Measurements from ENCODE around the gene TSEN54. TPM values are rescaled to one million over a fixed set of nuclear protein-coding genes. Genes with fewer than 3 reads are reported as not detected.

The TSEN54 gene
- total RNA-seq, 1 experiment from 2014 or later: 78.7 TPM

DNA sequence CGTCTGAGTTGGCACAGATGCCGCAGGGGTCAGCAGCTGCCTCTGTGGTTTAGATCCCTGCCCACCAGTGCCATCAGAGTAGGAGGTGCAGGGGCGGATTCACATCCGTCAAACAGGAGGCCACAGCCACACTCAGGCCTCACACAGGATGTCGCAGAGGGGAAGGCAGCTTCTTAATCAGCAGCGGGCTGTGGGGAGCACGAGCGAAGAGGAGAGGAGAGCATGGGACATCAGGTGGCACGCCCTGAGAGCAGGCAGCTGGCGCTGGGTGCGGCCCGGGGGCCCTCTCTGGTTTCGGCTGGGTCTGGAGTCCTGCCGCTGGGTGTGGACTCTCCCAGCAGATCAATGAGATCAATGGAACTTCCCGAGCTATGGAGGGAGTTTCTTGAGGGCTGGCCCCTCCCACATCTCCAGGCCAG, 18.8 kb downstream of the TSEN54 start:
- ChIA-PET CTCF (interaction anchor here (1.6 kb wide), 1 partner anchor 66 kb away, joined by 4 read pairs; no protein-coding TSS in a partner anchor), POLR2A (interaction anchor here (0.8 kb wide), 1 partner anchor 13 kb away, joined by 6 read pairs; no protein-coding TSS in a partner anchor)
- DNase-seq (ENCODE audit: low read depth, low spot score): no peak
- no peak for ATAC-seq
- no peaks in the 10 kb centered on the region for H3K9me3 ChIP-seq (ENCODE audit: control insufficient read depth, insufficient read depth, low read depth, low read length)
- no peaks in the 10 kb centered on the region for H3K27me3 ChIP-seq (ENCODE audit: control insufficient read depth, insufficient read depth, low read length)
- TF ChIP-seq, protein P1, sequence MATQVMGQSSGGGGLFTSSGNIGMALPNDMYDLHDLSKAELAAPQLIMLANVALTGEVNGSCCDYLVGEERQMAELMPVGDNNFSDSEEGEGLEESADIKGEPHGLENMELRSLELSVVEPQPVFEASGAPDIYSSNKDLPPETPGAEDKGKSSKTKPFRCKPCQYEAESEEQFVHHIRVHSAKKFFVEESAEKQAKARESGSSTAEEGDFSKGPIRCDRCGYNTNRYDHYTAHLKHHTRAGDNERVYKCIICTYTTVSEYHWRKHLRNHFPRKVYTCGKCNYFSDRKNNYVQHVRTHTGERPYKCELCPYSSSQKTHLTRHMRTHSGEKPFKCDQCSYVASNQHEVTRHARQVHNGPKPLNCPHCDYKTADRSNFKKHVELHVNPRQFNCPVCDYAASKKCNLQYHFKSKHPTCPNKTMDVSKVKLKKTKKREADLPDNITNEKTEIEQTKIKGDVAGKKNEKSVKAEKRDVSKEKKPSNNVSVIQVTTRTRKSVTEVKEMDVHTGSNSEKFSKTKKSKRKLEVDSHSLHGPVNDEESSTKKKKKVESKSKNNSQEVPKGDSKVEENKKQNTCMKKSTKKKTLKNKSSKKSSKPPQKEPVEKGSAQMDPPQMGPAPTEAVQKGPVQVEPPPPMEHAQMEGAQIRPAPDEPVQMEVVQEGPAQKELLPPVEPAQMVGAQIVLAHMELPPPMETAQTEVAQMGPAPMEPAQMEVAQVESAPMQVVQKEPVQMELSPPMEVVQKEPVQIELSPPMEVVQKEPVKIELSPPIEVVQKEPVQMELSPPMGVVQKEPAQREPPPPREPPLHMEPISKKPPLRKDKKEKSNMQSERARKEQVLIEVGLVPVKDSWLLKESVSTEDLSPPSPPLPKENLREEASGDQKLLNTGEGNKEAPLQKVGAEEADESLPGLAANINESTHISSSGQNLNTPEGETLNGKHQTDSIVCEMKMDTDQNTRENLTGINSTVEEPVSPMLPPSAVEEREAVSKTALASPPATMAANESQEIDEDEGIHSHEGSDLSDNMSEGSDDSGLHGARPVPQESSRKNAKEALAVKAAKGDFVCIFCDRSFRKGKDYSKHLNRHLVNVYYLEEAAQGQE (IDR thresholded peaks at IDR 0.05; ENCODE audit: insufficient read depth in 1 of 2, low read depth in 2 of 2, low read length in 1 of 2): no peak
- TF ChIP-seq POLR2AphosphoS5 (IDR thresholded peaks at IDR 0.05; ENCODE audit: low read depth, low read length): no peak
- no peak for TF ChIP-seq CTCF (IDR thresholded peaks at IDR 0.05)
- intact Hi-C loops (cut with micrococcal nuclease; ENCODE audit: unreplicated experiment): no loop called here
- H3K4me1 ChIP-seq (ENCODE audit: control insufficient read depth, insufficient read depth, low read length): peaks cover 7% of the 10 kb centered on the region; the same call in 1 of the 2 replicates
- BruUV-seq (replicated peaks): no TSS peak
- H3K36me3 ChIP-seq (ENCODE audit: control insufficient read depth, insufficient read depth, low read length): no peaks in the 10 kb centered on the region
- H3K4me3 ChIP-seq (ENCODE audit: low read depth in 2 of 2, low read length in 2 of 2): no peak overlapping the region
- in situ Hi-C loops (cut with HindIII; ENCODE audit: low pct_unique_long_range_greater_than_20kb, low sequenced_read_pairs): no loop called here
- no peak overlapping the region for H3K27ac ChIP-seq (ENCODE audit: low read length)

DNA sequence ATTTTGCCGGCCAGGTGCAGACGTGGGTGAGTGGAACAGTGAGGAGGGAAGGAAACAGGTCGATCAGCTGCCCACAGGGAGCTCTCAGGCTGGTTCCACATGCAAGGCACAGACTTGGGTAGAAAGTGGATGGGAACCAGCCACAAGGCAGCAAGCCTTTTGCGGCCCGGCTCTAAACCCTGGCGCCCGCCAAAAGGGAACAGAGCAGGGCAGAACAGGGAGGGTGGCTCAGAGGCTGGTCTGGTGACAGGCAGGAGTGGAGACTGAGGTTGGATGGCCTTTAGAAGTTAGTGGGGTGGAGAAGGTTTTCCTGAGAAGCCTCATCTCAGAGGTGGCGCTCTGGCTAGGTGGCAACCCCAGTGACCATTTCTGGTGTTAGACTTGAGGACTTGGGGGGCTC, 19.5 kb downstream of the TSEN54 start:
- Histone ChIP-seq H3K27me3 (ENCODE audit: control insufficient read depth, insufficient read depth, low read length) (no peaks in the 10 kb centered on the region), H3K4me1 (ENCODE audit: control insufficient read depth, insufficient read depth, low read length) (peaks cover 11% of the 10 kb centered on the region), H3K4me3 (ENCODE audit: low read depth in 2 of 2, low read length in 2 of 2) (no peak overlapping the region), H3K27ac (ENCODE audit: low read length) (no peak overlapping the region), H3K9me3 (ENCODE audit: control insufficient read depth, insufficient read depth, low read depth, low read length) (no peaks in the 10 kb centered on the region), H3K36me3 (ENCODE audit: control insufficient read depth, insufficient read depth, low read length) (no peaks in the 10 kb centered on the region)
- no peak for TF ChIP-seq POLR2AphosphoS5 (IDR thresholded peaks at IDR 0.05; ENCODE audit: low read depth, low read length)
- TF ChIP-seq, protein P1 (IDR thresholded peaks at IDR 0.05; ENCODE audit: insufficient read depth in 1 of 2, low read depth in 2 of 2, low read length in 1 of 2): no peak
- TF ChIP-seq CTCF (IDR thresholded peaks at IDR 0.05): no peak
- no peak for TF ChIP-seq TCF7L2 (IDR thresholded peaks at IDR 0.05; ENCODE audit: low read depth, low read length)
- TF ChIP-seq SIN3A (IDR thresholded peaks at IDR 0.05; ENCODE audit: borderline replicate concordance, insufficient read depth, low read depth, low read length): no peak
- ChIA-PET POLR2A (no interaction called here), CTCF (interaction anchor here (0.5 to 1.6 kb wide), 2 partner anchors 12 to 66 kb away, joined by 3 to 4 read pairs; no protein-coding TSS in a partner anchor)
- DNase-seq (ENCODE audit: low read depth, low spot score): no peak
- in situ Hi-C loops (cut with HindIII; ENCODE audit: low pct_unique_long_range_greater_than_20kb, low sequenced_read_pairs) (no loop called here), intact Hi-C loops (cut with micrococcal nuclease; ENCODE audit: unreplicated experiment) (no loop called here)
- 0 out of 2 replicates have a peak, but pooled peaks have one; percentile 9 for ATAC-seq
- no TSS peak for BruUV-seq (replicated peaks)

Data from Panc1 (cell line).